HG02870 (cell line): ENCODE data around the gene ING3.
"Not testable (repeated sequence)": the region's sequence is repeated elsewhere in the genome, so short reads cannot be mapped to it uniquely, and the experiment has no call there.

Experiments
- ATAC-seq: cut with Tn5 transposase; IDR thresholded peaks from one replicate; pipeline ENCODE4 v1.9.1; 2021; ENCODE audit warnings: mild to moderate bottlenecking, moderate library complexity; ENCODE audit not compliant: unreplicated experiment

Gene ING3

GRCh38 chr7:120949998-120950538 is 509 bp upstream of the ING3 start:
- no peak for ATAC-seq

DNA sequence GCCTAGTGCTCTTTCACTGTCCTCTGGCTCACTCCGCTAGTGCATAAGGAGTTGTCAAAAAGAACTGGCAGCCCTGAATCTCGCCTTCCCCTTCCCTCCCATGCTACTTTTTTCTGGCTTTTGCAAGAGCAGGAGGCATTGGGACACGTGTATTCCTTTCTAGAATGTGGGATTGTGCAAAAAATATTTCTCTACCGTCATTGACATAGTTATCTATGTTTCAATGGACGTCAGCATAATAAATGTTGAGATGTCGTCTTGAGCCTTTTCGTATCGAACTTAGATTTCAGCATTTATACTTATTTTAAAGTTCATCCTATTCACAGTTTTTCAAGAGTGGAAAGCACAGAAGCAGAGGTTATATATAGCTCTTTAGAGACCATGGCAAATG is 727 bp downstream of the ING3 start:
- no peak for ATAC-seq

- ATAC-seq: no peak
Measured at GRCh38 chr7:120951826-120952225, 1.2 kb downstream of the ING3 start.

GRCh38 chr7:120955577-120956149 is 5.1 kb downstream of the ING3 start:
- ATAC-seq: no peak

- ATAC-seq: no peak
Measured at GRCh38 chr7:120959929-120960484, 9.4 kb downstream of the ING3 start.

DNA sequence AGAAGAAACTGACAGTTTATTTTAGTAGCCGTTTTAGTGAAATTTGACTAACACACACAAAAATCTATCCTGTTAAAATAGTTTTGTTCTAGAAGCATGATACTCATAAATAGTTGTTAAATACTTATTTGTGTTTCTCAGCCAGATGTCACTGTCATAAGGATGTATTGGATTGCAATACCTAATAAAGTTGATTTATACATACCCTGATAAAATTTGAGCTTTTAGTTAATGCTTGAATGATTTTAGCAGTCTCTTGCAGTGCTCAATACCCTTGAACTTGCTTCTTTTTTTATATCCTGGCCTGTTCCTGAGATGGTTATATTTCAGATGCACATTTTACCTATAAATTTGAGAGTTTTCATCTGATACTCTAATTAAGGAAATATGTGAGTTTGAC is 10.1 kb downstream of the ING3 start:
- no peak for ATAC-seq

DNA sequence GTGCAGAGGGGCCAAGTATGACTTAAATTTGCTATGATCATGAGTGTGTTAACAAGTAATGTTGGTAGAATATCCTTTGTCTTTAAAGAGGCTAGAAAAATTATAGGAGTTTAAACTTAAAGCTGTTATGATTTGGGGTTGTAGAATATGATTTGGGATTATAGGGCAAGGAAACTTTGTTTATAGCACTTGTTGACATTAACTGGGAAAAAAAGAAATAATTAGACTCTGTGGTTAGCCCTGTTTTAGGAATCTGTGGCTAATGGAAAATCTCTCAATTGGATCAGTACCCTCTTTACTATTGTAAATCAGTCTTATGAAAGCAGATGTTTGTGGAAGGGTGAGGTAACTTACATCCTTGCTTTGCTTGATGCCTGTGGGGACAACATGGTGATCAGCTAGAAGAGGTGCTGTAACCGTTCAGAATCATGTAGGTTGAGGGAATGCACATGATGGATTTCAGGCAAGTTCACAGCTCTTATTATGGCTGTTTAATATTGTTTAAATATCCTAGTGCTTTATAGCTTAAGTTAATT is 11.1 kb downstream of the ING3 start:
- ATAC-seq: no peak

- no peak for ATAC-seq
Measured at GRCh38 chr7:120964088-120964487, 13.5 kb downstream of the ING3 start.

GRCh38 chr7:120966961-120967360 is 16.4 kb downstream of the ING3 start:
- ATAC-seq: no peak

DNA sequence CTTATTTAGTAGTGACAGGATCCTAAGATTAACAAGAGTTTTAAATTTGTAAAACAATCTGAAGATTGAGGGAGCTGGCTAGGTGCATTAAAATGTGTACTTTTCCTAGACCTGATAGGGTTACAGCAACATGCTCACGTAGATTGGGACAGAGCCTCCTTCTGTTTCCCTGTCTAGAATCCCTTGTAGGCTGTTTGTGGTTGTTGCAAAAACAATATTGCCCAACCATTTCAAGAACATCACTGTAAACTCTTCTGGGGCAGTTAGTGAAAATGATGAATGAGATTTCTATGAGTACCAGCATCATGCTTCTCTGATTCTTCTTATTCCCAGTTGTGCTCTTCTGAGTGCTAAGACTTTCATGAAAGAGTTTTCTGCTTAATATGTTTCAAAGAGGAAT is 23.3 kb downstream of the ING3 start:
- no peak for ATAC-seq

DNA sequence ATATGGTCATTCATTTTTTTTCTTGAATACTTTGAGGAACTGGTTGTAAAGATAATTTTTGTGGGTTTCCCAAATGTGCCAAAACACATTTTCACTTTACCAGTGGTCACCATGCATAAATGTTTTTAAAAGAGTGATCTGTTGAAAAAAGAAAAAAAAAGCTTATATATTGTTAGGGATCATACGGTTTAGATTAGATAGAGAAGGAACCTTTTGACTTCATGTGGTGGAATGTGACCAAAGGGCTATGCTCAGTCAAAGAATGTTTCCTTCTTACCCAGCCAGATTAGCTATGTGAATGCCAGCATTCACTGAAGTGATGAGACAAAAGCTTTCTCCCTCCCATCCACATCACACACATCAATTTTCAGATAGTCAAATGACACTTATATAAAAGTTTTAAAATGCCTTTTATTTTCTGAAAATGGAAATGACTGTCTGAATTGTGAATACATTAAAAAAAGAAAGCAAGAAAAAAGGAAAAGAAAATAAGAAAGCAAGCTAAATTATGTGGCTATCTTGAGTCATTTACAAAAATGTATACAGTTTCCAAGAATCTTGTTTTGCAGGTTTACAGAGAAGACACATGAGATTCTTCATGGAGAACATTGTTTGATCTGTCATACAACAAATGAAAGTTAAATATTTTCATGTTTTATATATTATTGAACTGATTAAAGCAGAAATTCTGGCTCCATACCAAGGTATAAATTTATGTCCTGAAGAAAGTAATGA is 29.4 kb downstream of the ING3 start:
- no peak for ATAC-seq

DNA sequence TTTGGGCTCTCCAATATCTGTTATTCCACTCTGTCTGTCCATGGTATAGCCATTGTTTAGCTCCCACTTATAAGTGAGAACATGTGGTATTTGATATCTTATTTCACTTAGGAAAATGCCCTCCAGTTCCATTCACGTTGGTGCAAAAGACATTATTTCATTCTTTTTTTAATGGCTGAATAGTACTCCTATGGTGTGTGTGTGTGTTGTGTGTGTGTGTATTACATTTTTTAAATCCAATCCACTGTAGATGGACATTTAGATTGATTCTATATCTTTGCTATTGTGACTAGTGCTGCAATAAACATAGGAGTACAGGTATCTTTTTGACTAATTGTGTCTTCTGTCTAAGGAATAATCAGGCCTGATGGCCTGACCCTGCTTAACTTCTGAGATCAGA is 30.5 kb downstream of the ING3 start:
- ATAC-seq: no peak

DNA sequence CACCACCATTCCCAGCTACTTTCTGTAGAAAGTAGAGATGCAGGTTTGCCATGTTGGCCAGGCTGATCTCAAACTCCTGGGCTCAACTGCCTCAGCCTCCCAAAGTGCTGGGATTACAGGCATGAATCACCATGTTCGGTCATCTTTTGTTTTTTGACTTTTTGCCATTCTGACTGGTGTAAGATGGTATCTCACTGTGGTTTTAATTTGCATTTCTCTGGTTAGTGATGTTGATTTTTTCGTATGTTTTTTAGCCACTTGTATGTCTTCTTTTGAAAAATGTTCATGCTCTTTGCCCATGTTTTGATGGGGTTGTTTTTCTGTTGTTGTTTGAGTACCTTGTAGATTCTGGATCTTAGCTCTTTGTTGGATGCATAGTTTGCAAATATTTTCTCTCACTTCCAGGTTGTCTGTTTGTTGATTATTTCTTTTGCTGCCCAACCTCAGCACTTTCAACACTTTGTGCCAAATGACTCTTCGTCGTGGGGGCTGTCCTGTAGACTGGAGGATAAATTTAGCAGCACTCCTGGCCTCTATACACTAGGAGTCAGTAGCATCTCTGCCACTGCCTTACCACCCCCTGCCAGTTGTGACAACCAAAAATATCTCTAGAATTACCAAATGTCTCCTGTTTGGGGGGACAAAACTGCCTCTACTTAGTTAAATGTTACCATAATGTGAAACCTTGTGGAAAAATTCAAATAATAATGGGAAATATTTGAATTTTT is 31.5 kb downstream of the ING3 start:
- no peak for ATAC-seq

DNA sequence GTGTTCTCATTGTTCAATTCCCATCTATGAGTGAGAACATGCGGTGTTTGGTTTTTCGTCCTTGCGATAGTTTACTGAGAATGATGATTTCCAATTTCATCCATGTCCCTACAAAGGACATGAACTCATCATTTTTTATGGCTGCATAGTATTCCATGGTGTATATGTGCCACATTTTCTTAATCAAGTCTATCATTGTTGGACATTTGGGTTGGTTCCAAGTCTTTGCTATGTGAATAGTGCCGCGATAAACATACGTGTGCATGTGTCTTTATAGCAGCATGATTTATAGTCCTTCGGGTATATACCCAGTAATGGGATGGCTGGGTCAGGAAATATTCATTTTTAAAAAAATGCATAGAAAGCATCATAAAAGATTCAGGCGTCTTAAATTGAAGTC is 33.0 kb downstream of the ING3 start:
- not testable (repeated sequence) for ATAC-seq

DNA sequence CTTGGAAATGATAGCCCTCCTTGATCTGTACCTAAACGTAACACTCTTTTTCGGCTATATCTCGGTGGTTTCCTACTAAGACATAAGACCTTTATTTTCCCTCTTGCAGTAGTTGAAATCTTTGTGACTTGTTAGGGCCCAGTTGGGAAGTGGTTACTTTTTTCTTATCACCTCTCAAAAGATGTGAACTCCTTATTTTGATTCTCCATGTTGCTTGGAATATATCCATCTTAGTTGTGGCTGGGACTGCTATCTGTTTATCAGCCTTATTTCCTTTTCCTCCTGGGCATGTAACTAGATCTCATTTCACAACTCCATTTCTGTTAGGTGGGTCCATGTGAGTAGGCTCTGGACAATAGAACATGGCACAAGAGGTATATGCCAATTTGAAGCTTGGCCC is 33.8 kb downstream of the ING3 start:
- ATAC-seq: no peak

DNA sequence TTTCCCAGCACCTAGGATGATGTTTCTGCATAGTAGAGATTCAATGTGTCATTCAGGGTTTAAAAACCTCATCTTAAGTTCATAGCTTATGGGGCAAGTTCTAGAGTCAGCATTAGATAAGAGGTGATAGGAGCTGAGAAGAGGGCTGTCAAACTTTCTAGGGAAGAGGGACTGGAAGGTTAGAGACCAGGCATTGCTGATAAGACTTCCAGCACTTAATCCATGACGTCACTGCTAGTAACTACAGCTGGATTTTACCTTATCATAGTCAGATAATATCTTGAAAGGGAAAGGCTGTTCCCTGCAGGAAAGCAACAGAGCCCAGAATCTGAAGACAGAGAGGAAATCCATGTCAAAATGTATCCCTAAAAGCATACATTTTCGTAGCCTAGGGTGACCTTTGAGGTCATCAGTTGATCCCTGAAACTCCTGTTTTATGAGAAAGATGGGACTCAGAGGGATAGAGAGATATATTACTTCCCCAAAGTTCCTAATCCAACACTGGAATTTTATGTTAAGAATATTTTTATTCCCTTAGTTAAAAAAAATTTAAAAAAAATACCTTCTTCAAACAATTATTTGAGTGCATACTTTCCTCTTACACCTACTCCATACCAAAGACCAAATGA is 34.7 kb downstream of the ING3 start:
- no peak for ATAC-seq

DNA sequence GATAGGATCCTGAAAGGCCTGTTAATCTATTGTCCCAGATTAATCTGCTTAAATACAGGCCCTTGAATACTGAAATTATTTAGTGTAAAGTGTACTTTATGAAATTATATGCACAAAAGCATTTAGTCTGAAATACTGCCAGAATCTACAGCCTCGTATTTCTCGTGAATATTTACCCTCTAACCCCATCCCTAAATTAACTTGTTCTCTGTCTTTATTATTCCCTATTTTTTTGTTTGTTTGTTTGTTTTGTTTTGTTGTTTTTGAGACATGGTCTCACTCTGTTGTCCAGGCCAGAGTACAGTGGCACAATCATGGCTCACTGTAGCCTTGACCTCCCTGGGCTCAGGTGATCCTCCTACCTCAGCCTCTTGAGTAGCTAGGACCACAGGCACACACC is 35.3 kb downstream of the ING3 start:
- ATAC-seq: no peak

GRCh38 chr7:120986650-120987049 is 36.1 kb downstream of the ING3 start:
- no peak for ATAC-seq

GRCh38 chr7:120987280-120987679 is 36.7 kb downstream of the ING3 start:
- no peak for ATAC-seq

GRCh38 chr7:120987683-120988590 is 37.4 kb downstream of the ING3 start:
- ATAC-seq: peak; percentile 94
